Mesenchymal stem cell (in vitro differentiated cells and primary cell): Measurements from ENCODE around the gene SLC4A5.
A peak's percentile ranks its signal among the peaks of the same experiment; 100 is the strongest.

ENCODE experiments used
- DNase-seq: peaks from one replicate; pipeline ENCODE4 v3.0.0-alpha.2; 2013
- H2AFZ ChIP-seq: one replicate; pipeline ENCODE4 v1.6.1; 2013; ENCODE audit warnings: low read depth, mild to moderate bottlenecking, control low read depth, inconsistent platforms, low read length, moderate library complexity
- H2AK5ac ChIP-seq: 2 replicates; pipeline ENCODE4 v1.6.1; 2013; ENCODE audit warnings: low read length, moderate library complexity, mild to moderate bottlenecking, inconsistent platforms; ENCODE audit not compliant: severe bottlenecking
- H2BK120ac ChIP-seq: one replicate; pipeline ENCODE4 v1.6.1; 2013; ENCODE audit warnings: low read depth, mild to moderate bottlenecking, inconsistent platforms, low read length, moderate library complexity
- H2BK12ac ChIP-seq, 2 experiments: one replicate each; pipeline ENCODE4 v1.6.1; 2013; ENCODE audit warnings: inconsistent platforms in 2 of 2, low read length in 2 of 2, mild to moderate bottlenecking in 2 of 2, moderate library complexity in 2 of 2, control low read depth in 1 of 2
- H2BK15ac ChIP-seq: one replicate; pipeline ENCODE4 v1.6.1; 2013; ENCODE audit warnings: mild to moderate bottlenecking, low read depth, inconsistent platforms; ENCODE audit not compliant: poor library complexity, severe bottlenecking
- H2BK5ac ChIP-seq: 2 replicates; pipeline ENCODE4 v1.6.1; 2013; ENCODE audit warnings: low read depth, mild to moderate bottlenecking, low read length, control low read depth, inconsistent platforms; ENCODE audit not compliant: poor library complexity, severe bottlenecking
- H3K14ac ChIP-seq, 2 experiments: one replicate each; pipeline ENCODE4 v1.6.1; 2013; ENCODE audit warnings: inconsistent platforms in 2 of 2, low read length in 2 of 2, control low read depth in 1 of 2, mild to moderate bottlenecking in 1 of 2, moderate library complexity in 1 of 2
- H3K18ac ChIP-seq, 2 experiments: one replicate each; pipeline ENCODE4 v1.6.1; 2013; ENCODE audit warnings: inconsistent platforms in 2 of 2, low read length in 2 of 2, control low read depth in 1 of 2, low read depth in 1 of 2, mild to moderate bottlenecking in 1 of 2
- H3K23ac ChIP-seq, 2 experiments: one replicate each; pipeline ENCODE4 v1.6.1; 2013; ENCODE audit warnings: inconsistent platforms in 2 of 2, low read length in 2 of 2, mild to moderate bottlenecking in 2 of 2, moderate library complexity in 2 of 2, control low read depth in 1 of 2
- H3K27ac ChIP-seq: 2 replicates; pipeline ENCODE4 v1.5.1; 2013; ENCODE audit warnings: mild to moderate bottlenecking, moderate library complexity, low read length, control low read depth, inconsistent platforms; ENCODE audit not compliant: poor library complexity, severe bottlenecking
- H3K27me3 ChIP-seq, 2 experiments: 2 replicates each; pipeline versions ENCODE4 v1.6.1 to v1.7.0; 2013; ENCODE audit warnings: low read length in 2 of 2, mild to moderate bottlenecking in 2 of 2, moderate library complexity in 2 of 2, control low read depth in 1 of 2, inconsistent platforms in 1 of 2; ENCODE audit not compliant: control insufficient read depth in 1 of 2, insufficient read depth in 1 of 2
- H3K36me3 ChIP-seq, 2 experiments: 2 replicates each; pipeline versions ENCODE4 v1.6.1 to v1.7.0; 2013; ENCODE audit warnings: low read length in 2 of 2, control low read depth in 1 of 2, inconsistent platforms in 1 of 2, low read depth in 1 of 2, mild to moderate bottlenecking in 1 of 2; ENCODE audit not compliant: insufficient read depth in 2 of 2, control insufficient read depth in 1 of 2
- H3K4ac ChIP-seq, 2 experiments: one replicate each; pipeline ENCODE4 v1.6.1; 2013; ENCODE audit warnings: inconsistent platforms in 2 of 2, low read length in 2 of 2, mild to moderate bottlenecking in 2 of 2, moderate library complexity in 2 of 2, control low read depth in 1 of 2, low read depth in 1 of 2
- H3K4me1 ChIP-seq: 2 replicates; pipeline ENCODE4 v1.6.1; 2013; ENCODE audit warnings: low read depth, low read length, control low read depth; ENCODE audit not compliant: control insufficient read depth, insufficient read depth
- H3K4me2 ChIP-seq: 2 replicates; pipeline ENCODE4 v1.6.1; 2013; ENCODE audit warnings: low read length, mild to moderate bottlenecking, inconsistent platforms; ENCODE audit not compliant: poor library complexity, severe bottlenecking
- H3K4me3 ChIP-seq, 2 experiments: 2 replicates each; pipeline versions ENCODE4 v1.5.1 to v1.7.0; 2013; ENCODE audit warnings: low read length in 2 of 2, mild to moderate bottlenecking in 2 of 2, control low read depth in 1 of 2, low read depth in 1 of 2; ENCODE audit not compliant: insufficient read depth in 1 of 2
- H3K79me1 ChIP-seq: replicated peaks from 2 replicates; pipeline ENCODE4 v1.6.1; 2013; ENCODE audit warnings: mild to moderate bottlenecking, control low read depth, low read length, inconsistent platforms; ENCODE audit not compliant: poor library complexity, severe bottlenecking
- H3K9ac ChIP-seq: 2 replicates; pipeline ENCODE4 v1.7.0; 2013; ENCODE audit warnings: mild to moderate bottlenecking, low read length, moderate library complexity
- H3K9me3 ChIP-seq: 2 replicates; pipeline ENCODE4 v1.7.0; 2013; ENCODE audit warnings: mild to moderate bottlenecking, low read length; ENCODE audit not compliant: control insufficient read depth
- H4K8ac ChIP-seq: one replicate; pipeline ENCODE4 v1.6.1; 2013; ENCODE audit warnings: inconsistent platforms, mild to moderate bottlenecking, low read length, moderate library complexity
- H4K91ac ChIP-seq: one replicate; pipeline ENCODE4 v1.6.1; 2013; ENCODE audit warnings: mild to moderate bottlenecking, low read length, inconsistent platforms
- WGBS: methylation state at CpG from one replicate; pipeline ENCODE4 v1.1.7; 2013; ENCODE audit warnings: mixed read lengths; 5-methylcytosine and 5-hydroxymethylcytosine counted together

SLC4A5 gene

GRCh38 chr2:74267068-74267467 lies 76.1 kb downstream of the SLC4A5 start:
- no peak overlapping the region for H3K4ac ChIP-seq
- no peak overlapping the region for H2BK120ac ChIP-seq
- no peak overlapping the region for H3K14ac ChIP-seq
- no peak overlapping the region for H3K27ac ChIP-seq
- H2AK5ac ChIP-seq: no peak overlapping the region
- H3K9me3 ChIP-seq: no peaks in the 10 kb centered on the region
- H3K36me3 ChIP-seq: no peaks in the 10 kb centered on the region
- WGBS: 81% methylated on average over 4 of the region's 4 CpGs
- no peak overlapping the region for H4K91ac ChIP-seq
- no peak overlapping the region for H2BK15ac ChIP-seq
- H3K79me1 ChIP-seq: no peaks in the 10 kb centered on the region
- no peak overlapping the region for H2BK12ac ChIP-seq
- H3K23ac ChIP-seq: no peak overlapping the region
- no peak overlapping the region for H3K4me2 ChIP-seq
- no peak overlapping the region for H4K8ac ChIP-seq
- no peak overlapping the region for H3K18ac ChIP-seq
- H3K4me1 ChIP-seq: no peaks in the 10 kb centered on the region
- H3K4me3 ChIP-seq: no peak overlapping the region
- H2AFZ ChIP-seq: no peak overlapping the region
- DNase-seq: no peak
- no peak overlapping the region for H2BK5ac ChIP-seq
- H3K27me3 ChIP-seq: peaks cover 0 to 8% of the 10 kb centered on the region in 2 experiments
- H3K9ac ChIP-seq: no peak overlapping the region

GRCh38 chr2:74264281-74264680 lies 78.9 kb downstream of the SLC4A5 start:
- Histone ChIP-seq H2BK120ac (no peak overlapping the region), H2BK12ac (no peak overlapping the region), H3K4me2 (no peak overlapping the region), H3K23ac (no peak overlapping the region), H3K36me3 (no peaks in the 10 kb centered on the region), H3K9ac (no peak overlapping the region), H2AFZ (no peak overlapping the region), H2BK5ac (no peak overlapping the region), H3K4ac (no peak overlapping the region), H3K18ac (no peak overlapping the region), H3K27me3 (peaks cover 0 to 19% of the 10 kb centered on the region in 2 experiments), H4K91ac (no peak overlapping the region), H3K27ac (no peak overlapping the region), H2AK5ac (no peak overlapping the region), H3K9me3 (no peaks in the 10 kb centered on the region), H3K14ac (no peak overlapping the region), H2BK15ac (no peak overlapping the region), H3K4me3 (no peak overlapping the region), H3K79me1 (no peaks in the 10 kb centered on the region), H4K8ac (no peak overlapping the region), H3K4me1 (no peaks in the 10 kb centered on the region)
- no peak for DNase-seq
- 71% methylated on average over 1 of the region's 1 CpG for WGBS

- no peak for DNase-seq
- H4K91ac ChIP-seq: no peak overlapping the region
- H3K27me3 ChIP-seq: peaks cover 0 to 33% of the 10 kb centered on the region in 2 experiments
- WGBS: 93% methylated on average over 6 of the region's 6 CpGs
- no peak overlapping the region for H3K4me2 ChIP-seq
- no peak overlapping the region for H3K9ac ChIP-seq
- H2BK120ac ChIP-seq: no peak overlapping the region
- no peak overlapping the region for H3K23ac ChIP-seq
- no peak overlapping the region for H3K4ac ChIP-seq
- no peak overlapping the region for H4K8ac ChIP-seq
- no peak overlapping the region for H3K18ac ChIP-seq
- H2BK5ac ChIP-seq: no peak overlapping the region
- no peak overlapping the region for H3K27ac ChIP-seq
- H2AFZ ChIP-seq: no peak overlapping the region
- H3K79me1 ChIP-seq: no peaks in the 10 kb centered on the region
- no peak overlapping the region for H2BK12ac ChIP-seq
- H3K14ac ChIP-seq: no peak overlapping the region
- H2AK5ac ChIP-seq: no peak overlapping the region
- H3K4me3 ChIP-seq: no peak overlapping the region
- no peaks in the 10 kb centered on the region for H3K9me3 ChIP-seq
- H3K4me1 ChIP-seq: no peaks in the 10 kb centered on the region
- H2BK15ac ChIP-seq: no peak overlapping the region
- H3K36me3 ChIP-seq: no peaks in the 10 kb centered on the region
These were observed 80.5 kb downstream of the SLC4A5 start for GRCh38 chr2:74262681-74263080.

- Histone ChIP-seq H3K36me3 (no peaks in the 10 kb centered on the region), H3K27ac (no peak overlapping the region), H2BK12ac (no peak overlapping the region), H3K27me3 (peaks cover 0 to 39% of the 10 kb centered on the region in 2 experiments), H2BK15ac (no peak overlapping the region), H3K18ac (no peak overlapping the region), H2AK5ac (no peak overlapping the region), H3K4me1 (no peaks in the 10 kb centered on the region), H3K4me2 (no peak overlapping the region), H3K4me3 (no peak overlapping the region), H3K14ac (no peak overlapping the region), H3K23ac (no peak overlapping the region), H4K8ac (no peak overlapping the region), H2BK120ac (no peak overlapping the region), H3K9me3 (no peaks in the 10 kb centered on the region), H3K9ac (no peak overlapping the region), H2AFZ (no peak overlapping the region), H3K79me1 (no peaks in the 10 kb centered on the region), H2BK5ac (no peak overlapping the region), H4K91ac (no peak overlapping the region), H3K4ac (no peak overlapping the region)
- WGBS: 40% methylated on average over 6 of the region's 6 CpGs
- DNase-seq: peak; percentile 26
These were observed 81.9 kb downstream of the SLC4A5 start for GRCh38 chr2:74261204-74261864.
